Fibroblast of villous mesenchyme (primary cell): ENCODE results near the gene MACROD2. TPM values are rescaled to one million over a fixed set of nuclear protein-coding genes. Genes with fewer than 3 reads are reported as not detected.

Experiments used
- DNase-seq: peaks from one replicate; pipeline ENCODE4 v3.0.0-alpha.2; 2010; ENCODE audit warnings: low read depth
- H3K4me3 ChIP-seq: 2 replicates; pipeline ENCODE4 v1.5.1; 2011; ENCODE audit warnings: low read depth, mild to moderate bottlenecking, low read length
- CTCF ChIP-seq: IDR thresholded peaks from 2 replicates; pipeline ENCODE4 v1.5.1; 2012; ENCODE audit warnings: low read depth, mild to moderate bottlenecking, low read length; ENCODE audit not compliant: insufficient read depth
- total RNA-seq: library from RNA; depleted of rRNA; stranded (reverse); fragments of >200 nt; gene quantifications from 2 replicates; pipeline ENCODE4 v1.2.3, GENCODE V29; 2012

The MACROD2 gene
- total RNA-seq, 1 donor, result 1.7 TPM

GRCh38 chr20:15399781-15400180 lies 1404.5 kb downstream of the MACROD2 start:
- H3K4me3 ChIP-seq, result no peak overlapping the region
- no peak for DNase-seq
- TF ChIP-seq CTCF, result no peak

GRCh38 chr20:15406072-15406471 lies 1410.8 kb downstream of the MACROD2 start:
- DNase-seq, result no peak
- H3K4me3 ChIP-seq, result no peak overlapping the region
- TF ChIP-seq CTCF, result no peak

- no peak for TF ChIP-seq CTCF
- H3K4me3 ChIP-seq, result no peak overlapping the region
- no peak for DNase-seq
Measured at GRCh38 chr20:15411781-15412180, 1416.5 kb downstream of the MACROD2 start.

- TF ChIP-seq CTCF, result no peak
- no peak for DNase-seq
- H3K4me3 ChIP-seq, result no peak overlapping the region
Measured at GRCh38 chr20:15415908-15416307, 1420.6 kb downstream of the MACROD2 start.

- DNase-seq, result no peak
- no peak overlapping the region for H3K4me3 ChIP-seq
- no peak for TF ChIP-seq CTCF
Measured at GRCh38 chr20:15419856-15420255, 1424.5 kb downstream of the MACROD2 start.

GRCh38 chr20:15422966-15423365 lies 1427.7 kb downstream of the MACROD2 start:
- TF ChIP-seq CTCF, result no peak
- no peak for DNase-seq
- H3K4me3 ChIP-seq, result no peak overlapping the region

GRCh38 chr20:15439551-15439950 lies 1444.2 kb downstream of the MACROD2 start:
- H3K4me3 ChIP-seq, result no peak overlapping the region
- no peak for TF ChIP-seq CTCF
- DNase-seq, result no peak
